ENCODE measurements around the gene PIK3AP1. TPM values are rescaled to one million over a fixed set of nuclear protein-coding genes. Genes with fewer than 3 reads are reported as not detected.

PIK3AP1 gene
- total and polyA plus RNA-seq, 10 of the 15 experiments (the other 5 are each of a cell fraction or from before 2014, with no cell fraction given) = 26.2 to 306 (median 119) TPM

DNA sequence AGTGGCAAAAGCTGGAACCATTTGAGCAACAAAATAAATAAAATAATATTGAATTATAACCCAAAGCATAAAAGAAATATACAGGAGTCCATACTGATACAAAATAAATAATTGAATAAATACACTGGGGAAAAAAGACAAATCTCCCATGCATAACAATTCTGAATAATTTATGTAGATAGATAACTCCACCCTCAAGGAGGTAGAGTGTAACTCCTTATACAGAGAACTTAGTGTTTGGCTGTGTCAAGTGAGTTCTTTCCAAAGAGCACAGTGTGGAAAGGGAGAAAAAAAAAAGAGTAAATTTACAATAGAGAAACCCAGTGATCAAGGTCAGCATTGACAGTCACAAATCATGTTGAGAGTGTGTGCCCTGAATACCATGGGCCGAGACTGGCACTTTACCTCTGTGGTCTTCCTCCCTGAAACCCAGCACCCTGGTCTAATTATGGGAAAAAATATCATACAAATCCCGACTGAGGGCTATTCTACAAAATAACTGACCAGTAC lies 5.5 kb downstream of the PIK3AP1 start (continued):
- TF ChIP-seq, protein P1, sequence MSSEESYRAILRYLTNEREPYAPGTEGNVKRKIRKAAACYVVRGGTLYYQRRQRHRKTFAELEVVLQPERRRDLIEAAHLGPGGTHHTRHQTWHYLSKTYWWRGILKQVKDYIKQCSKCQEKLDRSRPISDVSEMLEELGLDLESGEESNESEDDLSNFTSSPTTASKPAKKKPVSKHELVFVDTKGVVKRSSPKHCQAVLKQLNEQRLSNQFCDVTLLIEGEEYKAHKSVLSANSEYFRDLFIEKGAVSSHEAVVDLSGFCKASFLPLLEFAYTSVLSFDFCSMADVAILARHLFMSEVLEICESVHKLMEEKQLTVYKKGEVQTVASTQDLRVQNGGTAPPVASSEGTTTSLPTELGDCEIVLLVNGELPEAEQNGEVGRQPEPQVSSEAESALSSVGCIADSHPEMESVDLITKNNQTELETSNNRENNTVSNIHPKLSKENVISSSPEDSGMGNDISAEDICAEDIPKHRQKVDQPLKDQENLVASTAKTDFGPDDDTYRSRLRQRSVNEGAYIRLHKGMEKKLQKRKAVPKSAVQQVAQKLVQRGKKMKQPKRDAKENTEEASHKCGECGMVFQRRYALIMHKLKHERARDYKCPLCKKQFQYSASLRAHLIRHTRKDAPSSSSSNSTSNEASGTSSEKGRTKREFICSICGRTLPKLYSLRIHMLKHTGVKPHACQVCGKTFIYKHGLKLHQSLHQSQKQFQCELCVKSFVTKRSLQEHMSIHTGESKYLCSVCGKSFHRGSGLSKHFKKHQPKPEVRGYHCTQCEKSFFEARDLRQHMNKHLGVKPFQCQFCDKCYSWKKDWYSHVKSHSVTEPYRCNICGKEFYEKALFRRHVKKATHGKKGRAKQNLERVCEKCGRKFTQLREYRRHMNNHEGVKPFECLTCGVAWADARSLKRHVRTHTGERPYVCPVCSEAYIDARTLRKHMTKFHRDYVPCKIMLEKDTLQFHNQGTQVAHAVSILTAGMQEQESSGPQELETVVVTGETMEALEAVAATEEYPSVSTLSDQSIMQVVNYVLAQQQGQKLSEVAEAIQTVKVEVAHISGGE (CRISPR knock-in tag; IDR thresholded peaks at IDR 0.05) = no peak
- TF ChIP-seq TCF12 (IDR thresholded peaks at IDR 0.05; ENCODE audit: low read depth, low read length) = no peak
- TF ChIP-seq STAT3 (IDR thresholded peaks at IDR 0.05; ENCODE audit: low read depth, low read length) = no peak
- TF ChIP-seq TCF3 (IDR thresholded peaks at IDR 0.05; ENCODE audit: borderline replicate concordance, insufficient read depth, low read depth, low read length) = no peak
- TF ChIP-seq BRCA1 (IDR thresholded peaks at IDR 0.05; ENCODE audit: low read depth, low read length) = no peak
- no peak for TF ChIP-seq MXI1 (IDR thresholded peaks at IDR 0.05; ENCODE audit: low read depth, low read length)

DNA sequence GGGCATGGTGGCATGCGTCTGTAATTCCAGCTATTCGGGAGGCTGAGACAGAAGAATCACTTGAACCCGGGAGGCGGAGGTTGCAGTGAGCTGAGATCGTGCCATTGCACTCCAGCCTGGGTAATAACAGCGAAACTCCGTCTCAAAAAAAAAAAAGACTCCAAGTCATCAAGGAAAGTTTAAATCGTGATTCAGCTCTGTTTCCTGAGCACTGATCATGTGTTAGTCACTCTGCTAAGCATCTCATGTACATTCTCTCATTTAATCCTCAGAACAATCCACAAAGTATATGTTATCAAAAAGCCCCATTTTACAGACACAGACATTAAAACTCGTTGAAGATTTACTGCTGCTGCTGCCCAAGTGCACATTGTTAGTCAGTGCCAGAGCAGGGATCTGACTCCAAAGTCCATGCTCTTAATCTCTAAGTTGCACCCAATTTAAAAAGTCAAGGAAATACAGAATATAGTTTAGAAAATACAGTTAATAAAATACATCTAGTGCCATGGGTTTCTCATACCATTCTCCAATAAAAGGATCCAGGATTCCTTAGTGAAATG lies 6.2 kb downstream of the PIK3AP1 start:
- H3K9me3 ChIP-seq (replicated peaks; ENCODE audit: control insufficient read depth, insufficient read depth, low read length) = no peaks in the 10 kb centered on the region; the same call in 2 of the 3 replicates
- RAD21 ChIA-PET (ENCODE audit: unreplicated experiment) = interaction anchor here (0.9 to 2.1 kb wide), 8 partner anchors 9 to 42 kb away, joined by 3 to 11 read pairs (median 4); no protein-coding TSS in a partner anchor
- TF ChIP-seq RCOR1 (conservative IDR thresholded peaks at IDR 0.05; ENCODE audit: low read depth, low read length) = no peak
- TF ChIP-seq, protein P2, sequence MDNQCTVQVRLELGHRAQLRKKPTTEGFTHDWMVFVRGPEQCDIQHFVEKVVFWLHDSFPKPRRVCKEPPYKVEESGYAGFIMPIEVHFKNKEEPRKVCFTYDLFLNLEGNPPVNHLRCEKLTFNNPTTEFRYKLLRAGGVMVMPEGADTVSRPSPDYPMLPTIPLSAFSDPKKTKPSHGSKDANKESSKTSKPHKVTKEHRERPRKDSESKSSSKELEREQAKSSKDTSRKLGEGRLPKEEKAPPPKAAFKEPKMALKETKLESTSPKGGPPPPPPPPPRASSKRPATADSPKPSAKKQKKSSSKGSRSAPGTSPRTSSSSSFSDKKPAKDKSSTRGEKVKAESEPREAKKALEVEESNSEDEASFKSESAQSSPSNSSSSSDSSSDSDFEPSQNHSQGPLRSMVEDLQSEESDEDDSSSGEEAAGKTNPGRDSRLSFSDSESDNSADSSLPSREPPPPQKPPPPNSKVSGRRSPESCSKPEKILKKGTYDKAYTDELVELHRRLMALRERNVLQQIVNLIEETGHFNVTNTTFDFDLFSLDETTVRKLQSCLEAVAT (IDR thresholded peaks at IDR 0.05) = 0 out of 2 replicates have a peak, but pooled peaks have one; percentile 26
- DNase-seq (ENCODE audit: low read depth, low spot score) (no peak), FAIRE-seq (no peak), ATAC-seq (no peak)
- H2AFZ ChIP-seq (ENCODE audit: control insufficient read depth, low read depth, low read length) = no peak overlapping the region
- H3K36me3 ChIP-seq (ENCODE audit: control insufficient read depth in 2 of 2, insufficient read depth in 2 of 2, low read length in 1 of 2) = peaks cover 2 to 4% of the 10 kb centered on the region in 2 experiments; a peak in 3 of 4 replicates
- intact Hi-C loops (cut with micrococcal nuclease; ENCODE audit: unreplicated experiment) = loop anchor here (10.0 kb wide), 1 partner anchor 129 kb away; the partner anchor contains the start of gene TM9SF3
- no peak overlapping the region for H3K9ac ChIP-seq (ENCODE audit: control insufficient read depth, insufficient read depth, low read length)
- peaks cover 63% of the 10 kb centered on the region for H3K79me2 ChIP-seq (ENCODE audit: control insufficient read depth, insufficient read depth, low read length)
- H3K27me3 ChIP-seq (replicated peaks in 1 of 2; ENCODE audit: control insufficient read depth in 2 of 2, insufficient read depth in 2 of 2, low read length in 1 of 2) = no peaks in the 10 kb centered on the region
- peaks cover 33% of the 10 kb centered on the region for H3K4me1 ChIP-seq (ENCODE audit: control insufficient read depth, insufficient read depth, low read length)
- H3K4me2 ChIP-seq (ENCODE audit: control insufficient read depth, insufficient read depth) = no peak overlapping the region
- no peaks in the 10 kb centered on the region for H4K20me1 ChIP-seq (ENCODE audit: control insufficient read depth, insufficient read depth)
- in situ Hi-C loops (cut with MboI) = loop anchor here (10.0 kb wide), 1 partner anchor 69 kb away; no protein-coding TSS in a partner anchor
- H3K4me3 ChIP-seq = no peak overlapping the region
- CTCF ChIA-PET = interaction anchor here (0.6 to 1.2 kb wide), 5 partner anchors 17 to 103 kb away, joined by 3 to 6 read pairs (median 4); no protein-coding TSS in a partner anchor
- H3K27ac ChIP-seq (ENCODE audit: control insufficient read depth, insufficient read depth) = no peak overlapping the region
- SMC1A ChIA-PET (ENCODE audit: uncharacterized antibody, unreplicated experiment) = interaction anchor here (0.6 to 2.8 kb wide), 8 partner anchors 10 to 73 kb away, joined by 3 to 9 read pairs (median 4); no protein-coding TSS in a partner anchor
- WGBS (ENCODE audit: insufficient coverage, insufficient replicate concordance, low lambda C conversion rate, missing lambda C conversion rate) = 78% methylated on average over 9 of the region's 9 CpGs
- BruUV-seq (replicated peaks) = no TSS peak
- POLR2A ChIA-PET = interaction anchor here (0.7 to 2.2 kb wide), 8 partner anchors 10 to 287 kb away, joined by 3 to 7 read pairs (median 4); partner anchors contain the start of gene LCOR

Data from GM12878 (cell line).